HCT116 (cell line): ENCODE data around the gene PDE12. TPM values are rescaled to one million over a fixed set of nuclear protein-coding genes. Genes with fewer than 3 reads are reported as not detected.

Experiments
- ATAC-seq: fragments of 200-7000 bp; cut with Tn5 transposase; 2 replicates; pipeline ENCODE4 v1.9.1; 2020; ENCODE audit warnings: mild to moderate bottlenecking, moderate library complexity
- BruUV-seq: library from RNA; stranded (reverse); fragments of 400-500 nt; replicated peaks from 2 replicates; lab custom pipeline; 2021; lab: Mats Ljungman, UMichigan
- CTCF ChIA-PET: fragments of 300-600 bp; sonication (Branson Sonifier 250); formaldehyde crosslinking; loops from one replicate; lab custom pipeline; 2021; ENCODE audit warnings: antibody characterized with exemption; lab: Charles Lee
- POLR2A ChIA-PET: fragments of 300-600, 350-600 bp; sonication (Branson Sonifier 250); formaldehyde crosslinking; loops from one replicate; lab custom pipeline; 2021; ENCODE audit warnings: antibody characterized with exemption; lab: Charles Lee
- RAD21 ChIA-PET, 2 experiments: fragments of 300-600 bp; sonication (Branson Sonifier 250); formaldehyde crosslinking; loops; one replicate each; lab custom pipeline; 2023; ENCODE audit warnings: low total read pairs in 2 of 2; ENCODE audit not compliant: uncharacterized antibody in 2 of 2, unreplicated experiment in 2 of 2, low non-redundant PET in 1 of 2; lab: Charles Lee
- DNase-seq: peaks from one replicate; pipeline ENCODE4 v3.0.0-alpha.2; 2010; ENCODE audit warnings: low read depth, low spot score
- H2AFZ ChIP-seq: fragments of 200-600 bp; shearing (Covaris generic), sonication (generic); 2 replicates; pipeline ENCODE4 v1.6.1; 2017; ENCODE audit warnings: low read depth, mixed run types, mixed read lengths, antibody characterized with exemption, low read length; ENCODE audit not compliant: poor library complexity, severe bottlenecking
- H3K27ac ChIP-seq: 2 replicates; pipeline ENCODE4 v1.5.1; 2012; ENCODE audit warnings: low read depth, low read length
- H3K27me3 ChIP-seq: fragments of 200-600 bp; sonication (generic); 2 replicates; pipeline ENCODE4 v1.6.1; 2016; ENCODE audit warnings: mixed run types, low read length, mixed read lengths; ENCODE audit not compliant: insufficient read depth
- H3K36me3 ChIP-seq, 2 experiments: fragments of 200-500 bp in 1 of 2; fragments of 200-600 bp in 1 of 2; sonication (Bioruptor generic) in 1 of 2; sonication (generic) in 1 of 2; 2 replicates each; pipeline versions ENCODE4 v1.5.1 to v1.6.1; 2014 to 2016; ENCODE audit warnings: low read length in 2 of 2, inconsistent platforms in 1 of 2, mixed read lengths in 1 of 2, mixed run types in 1 of 2; ENCODE audit not compliant: insufficient read depth in 2 of 2, control insufficient read depth in 1 of 2
- H3K4me1 ChIP-seq, 2 experiments: fragments of 200-600 bp in 1 of 2; sonication (generic) in 1 of 2; 2 replicates each; pipeline versions ENCODE4 v1.5.1 to v1.6.1; 2012 to 2017; ENCODE audit warnings: low read length in 2 of 2, inconsistent platforms in 1 of 2, mild to moderate bottlenecking in 1 of 2, mixed read lengths in 1 of 2, mixed run types in 1 of 2, moderate library complexity in 1 of 2; ENCODE audit not compliant: insufficient read depth in 2 of 2, control insufficient read depth in 1 of 2
- H3K4me2 ChIP-seq: fragments of 200-600 bp; sonication (generic); 2 replicates; pipeline ENCODE4 v1.6.1; 2017; ENCODE audit warnings: mixed run types, low read length, mixed read lengths
- H3K4me3 ChIP-seq, 2 experiments: fragments of 200-600 bp in 1 of 2; sonication (generic) in 1 of 2; replicated peaks in 1 of 2; 2 replicates each; pipeline ENCODE4 v1.5.1; 2011 to 2016; ENCODE audit warnings: low read length in 2 of 2, control low read depth in 1 of 2, low read depth in 1 of 2, mild to moderate bottlenecking in 1 of 2, mixed read lengths in 1 of 2, mixed run types in 1 of 2
- H3K79me2 ChIP-seq: fragments of 200-600 bp; sonication (generic); 2 replicates; pipeline ENCODE4 v1.6.1; 2017; ENCODE audit warnings: mild to moderate bottlenecking, mixed run types, low read length, moderate library complexity, mixed read lengths; ENCODE audit not compliant: insufficient read depth
- H3K9ac ChIP-seq: fragments of 200-600 bp; sonication (generic); 2 replicates; pipeline ENCODE4 v1.6.1; 2016; ENCODE audit warnings: low read length, mixed read lengths
- H3K9me2 ChIP-seq: fragments of 200-600 bp; sonication (generic), shearing (Covaris generic); 2 replicates; pipeline ENCODE4 v1.6.1; 2017; ENCODE audit warnings: mixed run types, mild to moderate bottlenecking, moderate library complexity; ENCODE audit not compliant: insufficient read depth
- H3K9me3 ChIP-seq, 2 experiments: fragments of 200-500 bp in 1 of 2; fragments of 200-600 bp in 1 of 2; sonication (Bioruptor generic) in 1 of 2; sonication (generic) in 1 of 2; 2 replicates each; pipeline ENCODE4 v1.6.1; 2014 to 2017; ENCODE audit warnings: low read length in 2 of 2, mixed read lengths in 2 of 2, inconsistent platforms in 1 of 2, low read depth in 1 of 2, mild to moderate bottlenecking in 1 of 2, mixed run types in 1 of 2, moderate library complexity in 1 of 2; ENCODE audit not compliant: control insufficient read depth in 1 of 2, insufficient read depth in 1 of 2
- H4K20me1 ChIP-seq: fragments of 200-600 bp; sonication (generic), shearing (Covaris generic); 2 replicates; pipeline ENCODE4 v1.6.1; 2017; ENCODE audit warnings: mixed run types, mild to moderate bottlenecking, moderate library complexity; ENCODE audit not compliant: insufficient read depth
- CTCF ChIP-seq, 3 experiments: fragments of 200-600 bp in 1 of 3; sonication (generic) in 1 of 3; IDR thresholded peaks in 2 of 3; conservative IDR thresholded peaks in 1 of 3; 2 replicates each; pipeline ENCODE4 v1.5.1; 2012 to 2017; ENCODE audit warnings: low read depth in 2 of 3, low read length in 2 of 3, antibody characterized with exemption in 1 of 3, borderline replicate concordance in 1 of 3, control low read depth in 1 of 3, mild to moderate bottlenecking in 1 of 3, mixed read lengths in 1 of 3, mixed run types in 1 of 3, moderate library complexity in 1 of 3; ENCODE audit not compliant: insufficient read depth in 1 of 3
- EGR1 ChIP-seq: IDR thresholded peaks from 2 replicates; pipeline ENCODE4 v1.6.1; 2012; ENCODE audit warnings: low read depth
- ELF1 ChIP-seq: IDR thresholded peaks from 2 replicates; pipeline ENCODE4 v1.6.1; 2012; ENCODE audit warnings: low read depth, borderline replicate concordance
- EZH2 ChIP-seq: fragments of 200-600 bp; sonication (generic); IDR thresholded peaks from 2 replicates; pipeline ENCODE4 v1.6.1; 2017; ENCODE audit warnings: antibody characterized with exemption, mixed run types
- FOSL1 ChIP-seq: IDR thresholded peaks from 2 replicates; pipeline ENCODE4 v1.6.1; 2012; ENCODE audit warnings: low read depth
- JUND ChIP-seq: IDR thresholded peaks from 2 replicates; pipeline ENCODE4 v1.6.1; 2012
- MAX ChIP-seq: IDR thresholded peaks from 2 replicates; pipeline ENCODE4 v1.6.1; 2012
- POLR2AphosphoS5 ChIP-seq: IDR thresholded peaks from 2 replicates; pipeline ENCODE4 v1.6.1; 2011; ENCODE audit warnings: mild to moderate bottlenecking, low read depth, low read length, moderate library complexity
- REST ChIP-seq: IDR thresholded peaks from 2 replicates; pipeline ENCODE4 v1.6.1; 2012; ENCODE audit warnings: low read depth
- SRF ChIP-seq: IDR thresholded peaks from 2 replicates; pipeline ENCODE4 v1.6.1; 2012; ENCODE audit warnings: low read depth
- ZBTB33 ChIP-seq: IDR thresholded peaks from 2 replicates; pipeline ENCODE4 v1.6.1; 2011; ENCODE audit warnings: mild to moderate bottlenecking, low read length, moderate library complexity; ENCODE audit not compliant: insufficient replicate concordance; ENCODE audit errors: extremely low read depth
- intact Hi-C: fragments of 100-400 bp; cut with micrococcal nuclease; formaldehyde crosslinking; loops from 2 replicates; pipeline ENCODE4 v1.10.0; 2022
- total RNA-seq: library from RNA; stranded (reverse); gene quantifications from one replicate; pipeline ENCODE4 v1.2.1, GENCODE V29; 2021; ENCODE audit not compliant: unreplicated experiment

Gene PDE12
- total RNA-seq, 1 experiment from 2014 or later = 28.3 TPM

GRCh38 chr3:57575966-57576626 is 20.0 kb downstream of the PDE12 start:
- ChIA-PET CTCF (no interaction called here), POLR2A (no interaction called here), RAD21 (interaction anchor here in 1 of 2 experiments (0.6 kb wide), 1 partner anchor 111 kb away, joined by 3 read pairs; no protein-coding TSS in a partner anchor)
- TF ChIP-seq SRF = no peak
- no peak for TF ChIP-seq ZBTB33
- no peak for TF ChIP-seq JUND
- no peak for TF ChIP-seq FOSL1
- no peak for TF ChIP-seq MAX
- TF ChIP-seq ELF1 = no peak
- no peak for TF ChIP-seq POLR2AphosphoS5
- TF ChIP-seq EGR1 = no peak
- TF ChIP-seq REST = no peak
- no peak for TF ChIP-seq EZH2
- no peak for TF ChIP-seq CTCF (IDR thresholded peaks at IDR 0.05 in 2 of 3, conservative IDR thresholded peaks at IDR 0.05 in 1 of 3; ENCODE audit: borderline replicate concordance in 1 of 3, insufficient read depth in 1 of 3, low read depth in 2 of 3, low read length in 2 of 3)
- Histone ChIP-seq H3K36me3 (peaks cover 26 to 32% of the 10 kb centered on the region in 2 experiments), H3K27ac (no peak overlapping the region), H3K79me2 (peaks cover 95% of the 10 kb centered on the region), H2AFZ (no peak overlapping the region), H4K20me1 (no peaks in the 10 kb centered on the region), H3K9me2 (no peaks in the 10 kb centered on the region), H3K4me1 (no peaks in the 10 kb centered on the region), H3K4me2 (no peak overlapping the region), H3K9ac (no peak overlapping the region), H3K27me3 (no peaks in the 10 kb centered on the region), H3K9me3 (no peaks in the 10 kb centered on the region), H3K4me3 (no peak overlapping the region)
- no TSS peak for BruUV-seq
- DNase-seq = no peak
- no peak for ATAC-seq
- intact Hi-C loops = no loop called here
